ENCODE data around the gene TBC1D24.

The TBC1D24 gene

GRCh38 chr16:2457267-2457666 is 17.7 kb upstream of the TBC1D24 start:
- no peak overlapping the region for H3K4me3 ChIP-seq (ENCODE audit: low read depth, low read length)
- in situ Hi-C loops (cut with HindIII; ENCODE audit: low sequenced_read_pairs) = no loop called here
- TF ChIP-seq CTCF (IDR thresholded peaks at IDR 0.05; ENCODE audit: low read depth, low read length) = no peak
- no peak for DNase-seq (ENCODE audit: low read depth, low spot score)

GRCh38 chr16:2457946-2458345 is 17.0 kb upstream of the TBC1D24 start:
- in situ Hi-C loops (cut with HindIII; ENCODE audit: low sequenced_read_pairs) = no loop called here
- H3K4me3 ChIP-seq (ENCODE audit: low read depth, low read length) = no peak overlapping the region
- TF ChIP-seq CTCF (IDR thresholded peaks at IDR 0.05; ENCODE audit: low read depth, low read length) = no peak
- no peak for DNase-seq (ENCODE audit: low read depth, low spot score)

GRCh38 chr16:2458887-2459646 is 15.9 kb upstream of the TBC1D24 start:
- no peak for DNase-seq (ENCODE audit: low read depth, low spot score)

GRCh38 chr16:2459647-2460390 is 15.1 kb upstream of the TBC1D24 start, which contains the start of gene TEDC2:
Gene TEDC2 (plus strand): TSS chr16:2460109. CDS start chr16:2460145, 36 bp downstream.
- H3K4me3 ChIP-seq (ENCODE audit: low read depth, low read length) = peak within 1 kb of the TSS; percentile 60
- TF ChIP-seq CTCF (IDR thresholded peaks at IDR 0.05; ENCODE audit: low read depth, low read length) = no peak
- in situ Hi-C loops (cut with HindIII; ENCODE audit: low sequenced_read_pairs) = no loop called here
- peak; percentile 95 for DNase-seq (ENCODE audit: low read depth, low spot score)

More at GRCh38 chr16:2458887-2459646, 15.9 kb upstream of the TBC1D24 start:
- H3K4me3 ChIP-seq (ENCODE audit: low read depth, low read length) = peak overlapping the region; percentile 60
- TF ChIP-seq CTCF (IDR thresholded peaks at IDR 0.05; ENCODE audit: low read depth, low read length) = no peak
- in situ Hi-C loops (cut with HindIII; ENCODE audit: low sequenced_read_pairs) = no loop called here

- no peak for DNase-seq (ENCODE audit: low read depth, low spot score)
- peak overlapping the region; percentile 60 for H3K4me3 ChIP-seq (ENCODE audit: low read depth, low read length)
- in situ Hi-C loops (cut with HindIII; ENCODE audit: low sequenced_read_pairs) = no loop called here
- TF ChIP-seq CTCF (IDR thresholded peaks at IDR 0.05; ENCODE audit: low read depth, low read length) = no peak
Observed at GRCh38 chr16:2460391-2460713, 14.6 kb upstream of the TBC1D24 start.

- TF ChIP-seq CTCF (IDR thresholded peaks at IDR 0.05; ENCODE audit: low read depth, low read length) = no peak
- no peak for DNase-seq (ENCODE audit: low read depth, low spot score)
- no peak overlapping the region for H3K4me3 ChIP-seq (ENCODE audit: low read depth, low read length)
- in situ Hi-C loops (cut with HindIII; ENCODE audit: low sequenced_read_pairs) = no loop called here
Observed at GRCh38 chr16:2460916-2461315, 14.0 kb upstream of the TBC1D24 start.

All from astrocyte of the spinal cord (primary cell).